ENCODE results near the gene AFF3. TPM values are rescaled to one million over a fixed set of nuclear protein-coding genes. Genes with fewer than 3 reads are reported as not detected.

The AFF3 gene
- total and polyA plus RNA-seq, 2 of the 8 experiments (the other 6 are each of a cell fraction or from before 2014, with no cell fraction given): 0.27 to 3.0 TPM

DNA sequence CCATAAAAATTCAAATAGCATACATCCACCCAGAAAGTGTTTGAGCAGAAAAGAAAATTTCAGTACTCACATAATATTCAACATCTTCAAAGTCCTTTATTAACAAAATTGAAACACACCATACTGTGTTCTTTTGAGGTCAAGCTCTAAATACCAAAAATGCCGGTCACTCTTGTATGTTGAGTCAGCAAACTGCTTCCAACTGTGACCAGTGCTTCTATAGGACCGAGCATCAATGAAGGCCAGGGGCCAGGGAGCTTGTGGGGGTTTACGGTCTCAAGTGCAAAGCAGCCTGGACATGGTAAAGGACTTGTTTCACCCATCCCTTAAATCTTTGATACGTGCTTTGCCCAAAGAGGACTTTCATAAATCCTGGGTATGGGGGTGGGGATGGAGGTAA lies 539.9 kb downstream of the AFF3 start:
- no peak for DNase-seq (ENCODE audit: low read depth in 1 of 2, low spot score in 2 of 2)
- H3K18ac ChIP-seq (ENCODE audit: extremely low read depth, low read length): no peak overlapping the region
- H3K23me2 ChIP-seq (ENCODE audit: low read depth, low read length): no peaks in the 10 kb centered on the region
- ChIA-PET CTCF (ENCODE audit: partially characterized antibody) (interaction anchor here (0.8 to 5.1 kb wide), 4 partner anchors 13 to 204 kb away, joined by 3 to 21 read pairs (median 3); no protein-coding TSS in a partner anchor), POLR2A (ENCODE audit: partially characterized antibody) (interaction anchor here (0.6 kb wide), 1 partner anchor 35 kb away, joined by 3 read pairs; no protein-coding TSS in a partner anchor)
- H2BK20ac ChIP-seq (ENCODE audit: low read length): no peak overlapping the region
- H3K14ac ChIP-seq (ENCODE audit: insufficient read length): no peak overlapping the region
- H4K8ac ChIP-seq (ENCODE audit: extremely low read depth, insufficient read depth, low read length): no peak overlapping the region
- H3K56ac ChIP-seq (replicated peaks; ENCODE audit: insufficient read length, low read depth, low read length): no peak overlapping the region
- no peak overlapping the region for H4K91ac ChIP-seq (replicated peaks; ENCODE audit: insufficient read length, low read length)
- no peaks in the 10 kb centered on the region for H3K79me1 ChIP-seq (ENCODE audit: low read depth, low read length)
- H3K4me2 ChIP-seq (ENCODE audit: insufficient read depth in 1 of 2, low read depth in 2 of 2, low read length in 2 of 2): no peak overlapping the region
- no peaks in the 10 kb centered on the region for H3K27me3 ChIP-seq (replicated peaks in 1 of 4; ENCODE audit: control insufficient read depth in 3 of 4, extremely low read depth in 1 of 4, insufficient read depth in 3 of 4, low read length in 3 of 4)
- H3K4me1 ChIP-seq (replicated peaks in 1 of 4; ENCODE audit: control insufficient read depth in 3 of 4, insufficient read depth in 4 of 4, low read length in 3 of 4): peaks cover 0 to 3% (median 0%) of the 10 kb centered on the region in 4 experiments; a peak in 3 of 7 replicates
- FAIRE-seq: no peak
- no peak overlapping the region for H3K23ac ChIP-seq (ENCODE audit: insufficient read length)
- no peak overlapping the region for H2BK120ac ChIP-seq (replicated peaks; ENCODE audit: low read depth, low read length)
- H3K79me2 ChIP-seq (ENCODE audit: control insufficient read depth in 1 of 2, insufficient read depth in 2 of 2, low read length in 2 of 2): no peaks in the 10 kb centered on the region
- no peak overlapping the region for H2BK5ac ChIP-seq (ENCODE audit: low read depth, low read length)
- no peak overlapping the region for H3K4me3 ChIP-seq (ENCODE audit: extremely low read depth in 1 of 4, insufficient read depth in 2 of 4, low read depth in 3 of 4, low read length in 4 of 4)
- no peaks in the 10 kb centered on the region for H3K9me3 ChIP-seq (ENCODE audit: insufficient read depth in 2 of 2, low read depth in 1 of 2, low read length in 1 of 2)
- WGBS, 2 experiments (ENCODE audit: extremely low coverage in 1 of 2, insufficient coverage in 1 of 2, insufficient read length in 1 of 2, insufficient replicate concordance in 2 of 2, low coverage in 1 of 2, low lambda C conversion rate in 2 of 2, missing lambda C conversion rate in 1 of 2): 77% methylated on average over 4 of the region's 4 CpGs; no CpG with 5 or more reads in 1 of the 2 experiments
- H2BK12ac ChIP-seq (ENCODE audit: low read depth, low read length): no peak overlapping the region
- H3K27ac ChIP-seq (ENCODE audit: low read depth, low read length): no peak overlapping the region
- no peak overlapping the region for H3K4ac ChIP-seq (replicated peaks; ENCODE audit: insufficient read length, low read depth, low read length)
- H2BK15ac ChIP-seq (ENCODE audit: low read length): no peak overlapping the region
- no peak overlapping the region for H4K5ac ChIP-seq (ENCODE audit: insufficient read length, low read depth, low read length)
- no peak overlapping the region for H3K9ac ChIP-seq (replicated peaks in 1 of 4; ENCODE audit: extremely low read depth in 1 of 4, low read depth in 3 of 4, low read length in 3 of 4)
- no peak overlapping the region for H2AK5ac ChIP-seq (ENCODE audit: low read depth, low read length)
- H4K20me1 ChIP-seq (replicated peaks in 1 of 2; ENCODE audit: control insufficient read depth in 1 of 2, insufficient read depth in 2 of 2, low read length in 2 of 2): no peaks in the 10 kb centered on the region
- H3K36me3 ChIP-seq (ENCODE audit: control insufficient read depth in 2 of 4, insufficient read depth in 4 of 4, low read length in 3 of 4): no peaks in the 10 kb centered on the region
- no peak overlapping the region for H2AFZ ChIP-seq (ENCODE audit: low read length)
- TF ChIP-seq RFX5 (IDR thresholded peaks at IDR 0.05; ENCODE audit: borderline replicate concordance, low read depth, low read length) (no peak), NRF1 (IDR thresholded peaks at IDR 0.05; ENCODE audit: low read depth, low read length) (no peak), MAFK (IDR thresholded peaks at IDR 0.05; ENCODE audit: low read depth, low read length) (peak; percentile 38; the same call in 1 of the 2 replicates)
